ENCODE results near the gene RBFA. TPM values are rescaled to one million over a fixed set of nuclear protein-coding genes. Genes with fewer than 3 reads are reported as not detected.

Gene RBFA
- total RNA-seq, 1 donor from 2014 or later = 35.3 TPM

DNA sequence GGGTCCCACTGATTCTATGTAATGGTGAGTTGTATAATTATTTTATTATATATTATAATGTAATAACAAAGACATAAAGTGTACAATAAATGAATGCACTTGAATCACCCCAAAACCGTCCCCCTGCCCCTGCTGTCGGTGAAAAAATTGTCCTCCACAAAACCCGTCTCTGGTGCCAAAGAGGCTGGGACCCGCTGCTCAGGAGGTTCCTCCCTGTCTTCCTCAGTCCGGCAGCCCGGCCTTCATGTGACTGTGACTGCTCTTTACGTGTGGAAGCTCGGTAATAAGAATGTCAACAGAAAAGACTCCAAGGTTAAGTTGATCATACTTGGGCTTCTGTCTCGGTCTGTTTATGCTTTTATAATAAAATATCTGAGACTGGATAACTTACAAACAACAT, 42.1 kb downstream of the RBFA start:
- TF ChIP-seq, protein P1, sequence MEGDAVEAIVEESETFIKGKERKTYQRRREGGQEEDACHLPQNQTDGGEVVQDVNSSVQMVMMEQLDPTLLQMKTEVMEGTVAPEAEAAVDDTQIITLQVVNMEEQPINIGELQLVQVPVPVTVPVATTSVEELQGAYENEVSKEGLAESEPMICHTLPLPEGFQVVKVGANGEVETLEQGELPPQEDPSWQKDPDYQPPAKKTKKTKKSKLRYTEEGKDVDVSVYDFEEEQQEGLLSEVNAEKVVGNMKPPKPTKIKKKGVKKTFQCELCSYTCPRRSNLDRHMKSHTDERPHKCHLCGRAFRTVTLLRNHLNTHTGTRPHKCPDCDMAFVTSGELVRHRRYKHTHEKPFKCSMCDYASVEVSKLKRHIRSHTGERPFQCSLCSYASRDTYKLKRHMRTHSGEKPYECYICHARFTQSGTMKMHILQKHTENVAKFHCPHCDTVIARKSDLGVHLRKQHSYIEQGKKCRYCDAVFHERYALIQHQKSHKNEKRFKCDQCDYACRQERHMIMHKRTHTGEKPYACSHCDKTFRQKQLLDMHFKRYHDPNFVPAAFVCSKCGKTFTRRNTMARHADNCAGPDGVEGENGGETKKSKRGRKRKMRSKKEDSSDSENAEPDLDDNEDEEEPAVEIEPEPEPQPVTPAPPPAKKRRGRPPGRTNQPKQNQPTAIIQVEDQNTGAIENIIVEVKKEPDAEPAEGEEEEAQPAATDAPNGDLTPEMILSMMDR (IDR thresholded peaks at IDR 0.05; ENCODE audit: unreplicated experiment) = no peak
- H3K27ac Mint-ChIP-seq = no peak overlapping the region
- H3K27me3 Mint-ChIP-seq (ENCODE audit: low read depth) = no peaks in the 10 kb centered on the region
- H3K4me3 Mint-ChIP-seq = no peak overlapping the region
- no peak for DNase-seq (ENCODE audit: low spot score in 2 of 2, unreplicated experiment in 2 of 2)
- H3K4me1 Mint-ChIP-seq = no peaks in the 10 kb centered on the region
- peaks cover 12% of the 10 kb centered on the region for H3K36me3 Mint-ChIP-seq
- peaks cover 10% of the 10 kb centered on the region for H3K9me3 Mint-ChIP-seq

DNA sequence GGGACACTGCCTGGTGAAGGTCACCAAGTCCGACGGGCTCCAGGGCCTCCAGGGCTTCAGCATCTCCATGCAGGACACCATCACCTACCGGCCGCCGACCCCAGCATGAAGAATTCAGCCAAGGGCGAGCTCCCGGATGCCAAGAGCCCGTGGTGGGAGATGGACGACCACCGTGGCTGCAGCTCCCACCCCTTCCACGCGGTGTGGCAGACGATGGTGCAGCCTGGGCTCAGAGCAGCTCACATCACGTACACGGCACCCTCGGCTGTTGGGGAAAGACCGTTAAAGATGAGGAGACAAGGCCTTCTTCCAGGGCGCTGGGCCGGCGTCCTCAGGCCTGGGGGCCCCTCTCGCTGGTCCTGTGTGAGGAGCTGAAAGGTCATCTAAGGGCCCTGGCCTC, 43.6 kb downstream of the RBFA start:
- DNase-seq (ENCODE audit: low spot score in 2 of 2, unreplicated experiment in 2 of 2) = no peak

More for the DNA sequence above, 43.6 kb downstream of the RBFA start:
- TF ChIP-seq, protein P1 (IDR thresholded peaks at IDR 0.05; ENCODE audit: unreplicated experiment) = no peak
- Mint-ChIP-seq H3K27me3 (ENCODE audit: low read depth) (no peaks in the 10 kb centered on the region), H3K36me3 (peaks cover 12% of the 10 kb centered on the region), H3K9me3 (peaks cover 10% of the 10 kb centered on the region), H3K4me1 (no peaks in the 10 kb centered on the region), H3K4me3 (no peak overlapping the region), H3K27ac (no peak overlapping the region)

Other genes with a start within 250 kb of the RBFA start
- 0.14 TPM in 1 of 3 replicates, not detected in the others for gene KCNG2, start 236.5 kb upstream of the RBFA start, total RNA-seq
- 33.5 to 34.6 TPM (median 34.4 TPM) in 3 replicates for gene SLC66A2, start 82.8 kb upstream of the RBFA start, total RNA-seq
- gene HSBP1L1, start 69.8 kb upstream of the RBFA start, total RNA-seq = 31.8 to 35.4 TPM (median 33.9 TPM) in 3 replicates
- gene TXNL4A, start 45.9 kb upstream of the RBFA start, total RNA-seq = 77.2 to 79.9 TPM (median 79.5 TPM) in 3 replicates
- 32.2 to 33.9 TPM (median 33.1 TPM) in 3 replicates for gene ADNP2, start 74.8 kb downstream of the RBFA start, total RNA-seq
- 25.5 to 30.8 TPM (median 30.7 TPM) in 3 replicates for gene PARD6G, start 213.1 kb downstream of the RBFA start, total RNA-seq